IPS-15b (cell line): ENCODE data around the gene KCNMB2.
"Not testable (repeated sequence)": the region's sequence is repeated elsewhere in the genome, so short reads cannot be mapped to it uniquely, and the experiment has no call there.

Experiments
- H3K27me3 ChIP-seq: one replicate; pipeline ENCODE4 v1.6.1; 2013; ENCODE audit warnings: low read length; ENCODE audit not compliant: control insufficient read depth, insufficient read depth
- H3K36me3 ChIP-seq: one replicate; pipeline ENCODE4 v1.6.1; 2013; ENCODE audit warnings: low read length; ENCODE audit not compliant: control insufficient read depth, insufficient read depth
- H3K4me1 ChIP-seq: one replicate; pipeline ENCODE4 v1.6.1; 2013; ENCODE audit warnings: mild to moderate bottlenecking, low read length; ENCODE audit not compliant: control insufficient read depth, insufficient read depth
- H3K4me3 ChIP-seq: one replicate; pipeline ENCODE4 v1.5.1; 2013; ENCODE audit warnings: low read depth, low read length
- H3K9ac ChIP-seq: one replicate; pipeline ENCODE4 v1.6.1; 2013; ENCODE audit warnings: low read depth, mild to moderate bottlenecking, low read length
- H3K9me3 ChIP-seq: one replicate; pipeline ENCODE4 v1.6.1; 2013; ENCODE audit warnings: mild to moderate bottlenecking, low read length; ENCODE audit not compliant: control insufficient read depth, insufficient read depth

The KCNMB2 gene

GRCh38 chr3:178522200-178523052 lies 13.8 kb upstream of the KCNMB2 start:
- Histone ChIP-seq H3K9me3 (no peaks in the 10 kb centered on the region), H3K27me3 (no peaks in the 10 kb centered on the region), H3K4me3 (no peak overlapping the region), H3K4me1 (no peaks in the 10 kb centered on the region), H3K36me3 (no peaks in the 10 kb centered on the region), H3K9ac (no peak overlapping the region)

GRCh38 chr3:178525251-178525650 lies 11.0 kb upstream of the KCNMB2 start:
- H3K9ac ChIP-seq = no peak overlapping the region
- H3K4me3 ChIP-seq = no peak overlapping the region
- H3K27me3 ChIP-seq = no peaks in the 10 kb centered on the region
- no peaks in the 10 kb centered on the region for H3K36me3 ChIP-seq
- no peaks in the 10 kb centered on the region for H3K4me1 ChIP-seq
- no peaks in the 10 kb centered on the region for H3K9me3 ChIP-seq

- H3K4me3 ChIP-seq = no peak overlapping the region
- H3K36me3 ChIP-seq = no peaks in the 10 kb centered on the region
- no peaks in the 10 kb centered on the region for H3K27me3 ChIP-seq
- H3K9ac ChIP-seq = no peak overlapping the region
- no peaks in the 10 kb centered on the region for H3K9me3 ChIP-seq
- H3K4me1 ChIP-seq = no peaks in the 10 kb centered on the region
These were observed 9.9 kb upstream of the KCNMB2 start for GRCh38 chr3:178526291-178526690.

- Histone ChIP-seq H3K27me3 (no peaks in the 10 kb centered on the region), H3K4me1 (no peaks in the 10 kb centered on the region), H3K9me3 (no peaks in the 10 kb centered on the region), H3K9ac (no peak overlapping the region), H3K4me3 (no peak overlapping the region), H3K36me3 (no peaks in the 10 kb centered on the region)
These were observed 8.3 kb upstream of the KCNMB2 start for GRCh38 chr3:178527981-178528380.

GRCh38 chr3:178529606-178530225 lies 6.5 kb upstream of the KCNMB2 start:
- Histone ChIP-seq H3K4me1 (no peaks in the 10 kb centered on the region), H3K36me3 (no peaks in the 10 kb centered on the region), H3K27me3 (no peaks in the 10 kb centered on the region), H3K4me3 (no peak overlapping the region), H3K9ac (no peak overlapping the region), H3K9me3 (no peaks in the 10 kb centered on the region)

GRCh38 chr3:178532476-178532875 lies 3.8 kb upstream of the KCNMB2 start:
- H3K9ac ChIP-seq = no peak overlapping the region
- no peaks in the 10 kb centered on the region for H3K36me3 ChIP-seq
- peaks cover 4% of the 10 kb centered on the region for H3K27me3 ChIP-seq
- no peak overlapping the region for H3K4me3 ChIP-seq
- peaks cover 12% of the 10 kb centered on the region for H3K4me1 ChIP-seq
- no peaks in the 10 kb centered on the region for H3K9me3 ChIP-seq

GRCh38 chr3:178537122-178537705 lies 978 bp downstream of the KCNMB2 start:
- Histone ChIP-seq H3K4me3 (peak overlapping the region; percentile 65), H3K9me3 (no peaks in the 10 kb centered on the region), H3K9ac (no peak overlapping the region), H3K36me3 (no peaks in the 10 kb centered on the region), H3K4me1 (peaks cover 18% of the 10 kb centered on the region), H3K27me3 (peaks cover 4% of the 10 kb centered on the region)

- Histone ChIP-seq H3K9me3 (no peaks in the 10 kb centered on the region), H3K4me1 (peaks cover 18% of the 10 kb centered on the region), H3K36me3 (no peaks in the 10 kb centered on the region), H3K9ac (no peak overlapping the region), H3K4me3 (no peak overlapping the region), H3K27me3 (peaks cover 4% of the 10 kb centered on the region)
These were observed 1.8 kb downstream of the KCNMB2 start for GRCh38 chr3:178538056-178538455.

- Histone ChIP-seq H3K9me3 (no peaks in the 10 kb centered on the region), H3K4me3 (no peak overlapping the region), H3K9ac (no peak overlapping the region), H3K27me3 (peaks cover 4% of the 10 kb centered on the region), H3K36me3 (no peaks in the 10 kb centered on the region), H3K4me1 (peaks cover 18% of the 10 kb centered on the region)
These were observed 3.9 kb downstream of the KCNMB2 start for GRCh38 chr3:178540184-178540583.

GRCh38 chr3:178545337-178545736 lies 9.1 kb downstream of the KCNMB2 start:
- Histone ChIP-seq H3K9me3 (no peaks in the 10 kb centered on the region), H3K9ac (no peak overlapping the region), H3K4me1 (no peaks in the 10 kb centered on the region), H3K4me3 (no peak overlapping the region), H3K27me3 (no peaks in the 10 kb centered on the region), H3K36me3 (no peaks in the 10 kb centered on the region)

- H3K36me3 ChIP-seq = no peaks in the 10 kb centered on the region
- no peaks in the 10 kb centered on the region for H3K27me3 ChIP-seq
- no peaks in the 10 kb centered on the region for H3K4me1 ChIP-seq
- no peak overlapping the region for H3K9ac ChIP-seq
- H3K9me3 ChIP-seq = no peaks in the 10 kb centered on the region
- H3K4me3 ChIP-seq = no peak overlapping the region
These were observed 9.8 kb downstream of the KCNMB2 start for GRCh38 chr3:178546079-178546478.

GRCh38 chr3:178549426-178549825 lies 13.2 kb downstream of the KCNMB2 start:
- H3K9me3 ChIP-seq, H3K4me3 ChIP-seq, H3K27me3 ChIP-seq, H3K9ac ChIP-seq, H3K36me3 ChIP-seq, H3K4me1 ChIP-seq: not testable (repeated sequence)
